Trophoblast cell (in vitro differentiated cells and primary cell): ENCODE results near the gene DPCD.

Source experiments
- DNase-seq, 2 donors: peaks; one replicate each; pipeline ENCODE4 v3.0.0-alpha.2; 2016
- H2AFZ ChIP-seq: 2 replicates; pipeline ENCODE4 v1.6.1; 2013; ENCODE audit warnings: low read length, moderate library complexity, mild to moderate bottlenecking; ENCODE audit not compliant: insufficient read depth, poor library complexity
- H2AK5ac ChIP-seq: 2 replicates; pipeline ENCODE4 v1.6.1; 2013; ENCODE audit warnings: mild to moderate bottlenecking, low read length
- H2BK120ac ChIP-seq: 2 replicates; pipeline ENCODE4 v1.6.1; 2013; ENCODE audit warnings: low read length, mild to moderate bottlenecking, moderate library complexity; ENCODE audit not compliant: insufficient read depth, poor library complexity
- H2BK12ac ChIP-seq: 2 replicates; pipeline ENCODE4 v1.6.1; 2013; ENCODE audit warnings: mild to moderate bottlenecking, low read length, moderate library complexity
- H2BK5ac ChIP-seq: 2 replicates; pipeline ENCODE4 v1.6.1; 2013; ENCODE audit warnings: low read length, low read depth, moderate library complexity, mild to moderate bottlenecking; ENCODE audit not compliant: poor library complexity
- H3K14ac ChIP-seq: 2 replicates; pipeline ENCODE4 v1.6.1; 2013; ENCODE audit warnings: mild to moderate bottlenecking, low read length
- H3K18ac ChIP-seq: 2 replicates; pipeline ENCODE4 v1.6.1; 2013; ENCODE audit warnings: mild to moderate bottlenecking, low read length
- H3K23ac ChIP-seq: 2 replicates; pipeline ENCODE4 v1.6.1; 2013; ENCODE audit warnings: low read length
- H3K27ac ChIP-seq: 2 replicates; pipeline ENCODE4 v1.5.1; 2013; ENCODE audit warnings: low read depth, mild to moderate bottlenecking, inconsistent platforms, low read length, moderate library complexity
- H3K27me3 ChIP-seq: 2 replicates; pipeline ENCODE4 v1.6.1; 2013; ENCODE audit warnings: inconsistent platforms, mild to moderate bottlenecking, low read length, moderate library complexity; ENCODE audit not compliant: insufficient read depth
- H3K36me3 ChIP-seq, 2 experiments: 1 replicate in 1 of 2; 2 replicates in 1 of 2; pipeline ENCODE4 v1.6.1; 2013; ENCODE audit warnings: low read length in 2 of 2, mild to moderate bottlenecking in 2 of 2, moderate library complexity in 1 of 2; ENCODE audit not compliant: insufficient read depth in 2 of 2, control insufficient read depth in 1 of 2
- H3K4ac ChIP-seq: 2 replicates; pipeline ENCODE4 v1.6.1; 2013; ENCODE audit warnings: low read depth, mild to moderate bottlenecking, low read length, moderate library complexity
- H3K4me1 ChIP-seq, 2 experiments: 1 replicate in 1 of 2; 2 replicates in 1 of 2; pipeline ENCODE4 v1.6.1; 2013; ENCODE audit warnings: low read length in 2 of 2, mild to moderate bottlenecking in 2 of 2, moderate library complexity in 1 of 2; ENCODE audit not compliant: insufficient read depth in 2 of 2, control insufficient read depth in 1 of 2
- H3K4me2 ChIP-seq: 2 replicates; pipeline ENCODE4 v1.6.1; 2013; ENCODE audit warnings: inconsistent platforms, mild to moderate bottlenecking, low read length, moderate library complexity
- H3K4me3 ChIP-seq: 2 replicates; pipeline ENCODE4 v1.5.1; 2013; ENCODE audit warnings: mild to moderate bottlenecking, low read depth, low read length, inconsistent platforms
- H3K79me1 ChIP-seq: one replicate; pipeline ENCODE4 v1.6.1; 2013; ENCODE audit warnings: low read length
- H3K79me2 ChIP-seq: 2 replicates; pipeline ENCODE4 v1.6.1; 2013; ENCODE audit warnings: low read length, mild to moderate bottlenecking; ENCODE audit not compliant: control insufficient read depth, insufficient read depth, poor library complexity
- H3K9ac ChIP-seq: 2 replicates; pipeline ENCODE4 v1.6.1; 2013; ENCODE audit warnings: mild to moderate bottlenecking, low read length
- H3K9me3 ChIP-seq: 2 replicates; pipeline ENCODE4 v1.6.1; 2013; ENCODE audit warnings: low read depth, mild to moderate bottlenecking, control low read depth, inconsistent platforms, low read length; ENCODE audit not compliant: insufficient read depth
- H4K12ac ChIP-seq: 2 replicates; pipeline ENCODE4 v1.6.1; 2013; ENCODE audit warnings: low read depth, mild to moderate bottlenecking, low read length, moderate library complexity
- H4K8ac ChIP-seq: 2 replicates; pipeline ENCODE4 v1.6.1; 2013; ENCODE audit warnings: low read depth, mild to moderate bottlenecking, low read length, moderate library complexity
- H4K91ac ChIP-seq: one replicate; pipeline ENCODE4 v1.6.1; 2013; ENCODE audit warnings: low read depth, mild to moderate bottlenecking, low read length, moderate library complexity
- WGBS: extraction: QIAGEN DNeasy Blood & Tissue Kit; methylation state at CpG from one replicate; pipeline ENCODE4 v1.1.7; 2013; ENCODE audit warnings: missing lambda C conversion rate; ENCODE audit not compliant: insufficient read length, insufficient coverage; ENCODE audit errors: extremely low coverage; 5-methylcytosine and 5-hydroxymethylcytosine counted together

Gene DPCD

DNA sequence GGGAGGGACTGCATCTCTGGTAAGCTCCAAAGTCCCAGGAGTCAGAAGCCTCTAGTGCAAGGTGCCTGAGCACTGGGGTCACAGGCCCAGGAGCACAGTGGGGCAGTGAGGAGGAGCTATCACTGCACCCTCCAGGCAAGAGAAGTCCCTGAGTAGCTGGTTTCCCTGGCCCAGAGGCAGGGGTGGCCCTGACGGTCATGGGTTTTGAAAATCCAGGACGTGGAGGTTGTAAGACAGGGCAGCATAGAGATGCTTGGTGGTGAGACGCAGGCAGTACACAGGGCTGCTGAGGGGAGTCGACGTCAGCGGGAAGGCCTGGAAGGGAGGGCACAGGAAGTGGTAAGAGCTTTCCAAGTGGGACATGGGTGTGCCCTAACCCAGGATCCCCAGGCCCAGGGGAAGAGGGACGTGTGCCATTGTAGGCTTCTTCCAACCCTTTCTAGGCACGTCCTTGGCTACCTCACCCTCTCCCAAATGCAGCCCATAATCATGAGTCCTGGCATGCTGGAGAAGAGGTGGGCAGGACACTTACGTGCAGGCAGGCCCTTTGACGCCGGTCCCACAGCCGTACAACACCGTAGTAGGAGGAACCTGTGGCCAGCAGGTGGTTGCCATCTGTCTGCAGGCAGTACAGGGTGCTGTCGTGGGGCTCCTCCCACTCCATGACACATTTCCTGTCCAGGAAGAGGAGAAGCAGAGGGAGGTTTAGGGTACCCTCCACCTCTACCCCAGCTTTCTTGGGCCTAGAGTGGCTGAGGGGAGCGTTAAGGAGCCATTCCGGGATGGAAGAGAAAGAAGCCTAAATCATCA, 23.2 kb downstream of the DPCD start:
- H2AFZ ChIP-seq = no peak overlapping the region
- H3K36me3 ChIP-seq = peaks cover 13 to 36% of the 10 kb centered on the region in 2 experiments
- H3K79me1 ChIP-seq = no peaks in the 10 kb centered on the region
- H2BK120ac ChIP-seq = no peak overlapping the region
- no peak overlapping the region for H3K23ac ChIP-seq
- no peak overlapping the region for H3K4ac ChIP-seq
- H3K18ac ChIP-seq = no peak overlapping the region
- no peak overlapping the region for H3K4me2 ChIP-seq
- H3K79me2 ChIP-seq = no peaks in the 10 kb centered on the region
- DNase-seq = no peak
- peaks cover 0 to 7% of the 10 kb centered on the region in 2 experiments for H3K4me1 ChIP-seq
- no peaks in the 10 kb centered on the region for H3K27me3 ChIP-seq
- H3K14ac ChIP-seq = no peak overlapping the region
- H4K91ac ChIP-seq = no peak overlapping the region
- WGBS = no CpG with 5 or more reads among the region's 16 CpGs
- H2BK5ac ChIP-seq = no peak overlapping the region
- H2BK12ac ChIP-seq = no peak overlapping the region
- H3K4me3 ChIP-seq = no peak overlapping the region
- H4K8ac ChIP-seq = no peak overlapping the region
- no peak overlapping the region for H2AK5ac ChIP-seq
- H3K9me3 ChIP-seq = peaks cover 2% of the 10 kb centered on the region
- no peak overlapping the region for H4K12ac ChIP-seq
- H3K27ac ChIP-seq = no peak overlapping the region
- H3K9ac ChIP-seq = no peak overlapping the region

DNA sequence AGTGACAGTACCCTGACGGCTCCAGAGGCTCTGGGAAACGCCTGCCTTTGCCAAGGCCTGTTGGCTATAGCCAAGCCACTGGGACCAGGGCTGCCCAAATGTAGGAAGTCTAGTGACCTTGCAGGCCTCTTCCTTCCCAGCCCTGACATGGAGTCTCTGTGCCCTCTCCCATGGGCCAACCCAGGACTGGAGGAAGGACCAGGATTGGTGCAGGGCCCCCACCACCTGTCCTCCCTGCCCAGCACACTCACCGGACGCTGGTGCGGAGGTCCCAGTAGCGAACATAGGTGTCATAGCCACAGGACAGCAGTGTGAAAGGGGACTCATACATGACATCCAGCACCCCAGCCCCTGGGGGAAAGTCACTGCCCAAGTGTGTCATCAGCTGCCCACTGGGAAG, 24.0 kb downstream of the DPCD start:
- H3K4me1 ChIP-seq = peaks cover 0 to 7% of the 10 kb centered on the region in 2 experiments
- H3K27ac ChIP-seq = no peak overlapping the region
- no peak for DNase-seq
- H4K91ac ChIP-seq = no peak overlapping the region
- H4K8ac ChIP-seq = no peak overlapping the region
- no peak overlapping the region for H3K4me2 ChIP-seq
- no peak overlapping the region for H2AFZ ChIP-seq
- peaks cover 2% of the 10 kb centered on the region for H3K9me3 ChIP-seq
- no peak overlapping the region for H3K4me3 ChIP-seq
- no peak overlapping the region for H2BK12ac ChIP-seq
- no peak overlapping the region for H3K4ac ChIP-seq
- H2BK5ac ChIP-seq = no peak overlapping the region
- H3K79me2 ChIP-seq = no peaks in the 10 kb centered on the region
- WGBS = no CpG with 5 or more reads among the region's 6 CpGs
- no peak overlapping the region for H4K12ac ChIP-seq
- H2BK120ac ChIP-seq = no peak overlapping the region
- H3K79me1 ChIP-seq = no peaks in the 10 kb centered on the region
- H2AK5ac ChIP-seq = no peak overlapping the region
- peaks cover 13 to 41% of the 10 kb centered on the region in 2 experiments for H3K36me3 ChIP-seq
- no peaks in the 10 kb centered on the region for H3K27me3 ChIP-seq
- H3K14ac ChIP-seq = no peak overlapping the region
- no peak overlapping the region for H3K9ac ChIP-seq
- H3K18ac ChIP-seq = no peak overlapping the region
- no peak overlapping the region for H3K23ac ChIP-seq

DNA sequence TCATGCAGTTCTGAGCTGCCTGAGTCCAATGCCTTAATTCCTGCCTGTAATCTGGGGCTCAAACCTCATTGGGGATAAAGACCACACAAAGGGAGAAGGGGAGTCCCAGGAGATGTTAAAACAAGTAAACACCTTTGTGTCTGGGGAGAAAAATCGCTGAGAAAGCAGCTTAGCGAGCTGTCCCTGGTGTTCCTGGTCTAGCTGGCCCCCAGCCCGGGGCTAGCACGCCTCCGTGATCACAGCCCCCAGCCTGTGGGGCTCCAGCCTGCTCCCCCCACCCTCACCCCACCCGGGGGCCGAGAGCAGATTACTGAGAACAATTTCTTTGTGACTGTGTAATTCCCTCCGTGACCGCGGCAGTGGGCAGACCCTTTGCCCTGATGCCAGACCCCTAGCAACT, 24.8 kb downstream of the DPCD start:
- Histone ChIP-seq H3K4ac (no peak overlapping the region), H2AK5ac (no peak overlapping the region), H4K12ac (no peak overlapping the region), H3K4me1 (peaks cover 0 to 2% of the 10 kb centered on the region in 2 experiments), H3K4me2 (no peak overlapping the region), H3K79me2 (no peaks in the 10 kb centered on the region), H3K9ac (no peak overlapping the region), H4K91ac (no peak overlapping the region), H3K4me3 (no peak overlapping the region), H3K36me3 (peaks cover 13 to 41% of the 10 kb centered on the region in 2 experiments), H3K14ac (no peak overlapping the region), H3K27me3 (no peaks in the 10 kb centered on the region), H3K9me3 (peaks cover 1% of the 10 kb centered on the region), H3K18ac (no peak overlapping the region), H2BK12ac (no peak overlapping the region), H3K27ac (no peak overlapping the region), H2BK120ac (no peak overlapping the region), H3K79me1 (no peaks in the 10 kb centered on the region), H4K8ac (no peak overlapping the region), H2BK5ac (no peak overlapping the region), H3K23ac (no peak overlapping the region), H2AFZ (no peak overlapping the region)
- DNase-seq = no peak
- no CpG with 5 or more reads among the region's 10 CpGs for WGBS

DNA sequence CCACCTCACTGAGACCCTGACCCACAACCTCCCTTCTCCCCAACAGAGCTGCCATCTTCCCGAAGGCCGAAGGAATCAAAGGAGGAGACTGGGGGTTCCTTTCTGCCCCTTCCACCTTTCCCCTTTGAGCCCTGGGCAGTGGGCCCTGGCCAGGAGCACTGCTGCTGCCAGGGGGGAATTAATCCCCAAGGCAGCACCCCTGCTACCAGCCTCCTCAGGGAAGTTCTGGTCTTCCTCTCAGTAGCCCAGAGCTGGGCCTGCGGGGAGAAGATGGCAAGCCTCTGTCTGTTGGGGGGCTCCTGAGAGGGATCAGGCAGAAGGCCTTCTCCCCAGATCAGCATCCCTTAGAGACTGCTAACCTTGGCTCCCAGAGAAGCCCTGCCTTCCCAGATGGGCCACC, 25.5 kb downstream of the DPCD start:
- H3K9me3 ChIP-seq = peaks cover 3% of the 10 kb centered on the region
- peaks cover 0 to 2% of the 10 kb centered on the region in 2 experiments for H3K4me1 ChIP-seq
- no peak overlapping the region for H3K4ac ChIP-seq
- H3K23ac ChIP-seq = no peak overlapping the region
- no peak overlapping the region for H2BK120ac ChIP-seq
- no peak overlapping the region for H2AK5ac ChIP-seq
- H4K8ac ChIP-seq = no peak overlapping the region
- no peak overlapping the region for H3K27ac ChIP-seq
- WGBS = no CpG with 5 or more reads among the region's 3 CpGs
- H3K79me2 ChIP-seq = no peaks in the 10 kb centered on the region
- H3K27me3 ChIP-seq = no peaks in the 10 kb centered on the region
- no peak overlapping the region for H3K4me3 ChIP-seq
- no peak overlapping the region for H4K91ac ChIP-seq
- no peak overlapping the region for H2BK12ac ChIP-seq
- no peak overlapping the region for H3K9ac ChIP-seq
- H2BK5ac ChIP-seq = no peak overlapping the region
- H3K18ac ChIP-seq = no peak overlapping the region
- DNase-seq = no peak
- H3K4me2 ChIP-seq = no peak overlapping the region
- H2AFZ ChIP-seq = no peak overlapping the region
- peaks cover 16 to 39% of the 10 kb centered on the region in 2 experiments for H3K36me3 ChIP-seq
- H4K12ac ChIP-seq = no peak overlapping the region
- no peak overlapping the region for H3K14ac ChIP-seq
- H3K79me1 ChIP-seq = no peaks in the 10 kb centered on the region
